SK-N-SH (cell line): ENCODE measurements around the gene LIMS1. TPM values are rescaled to one million over a fixed set of nuclear protein-coding genes. Genes with fewer than 3 reads are reported as not detected.

Experiments
- CTCF ChIA-PET: fragments of 300-600, 350-600 bp; formaldehyde crosslinking; extraction: SDS; loops from one replicate; lab custom pipeline; 2021; lab: Yijun Ruan, JAX
- POLR2A ChIA-PET: fragments of 350-600 bp; sonication (Branson Sonifier 250); formaldehyde crosslinking; extraction: SDS; loops from one replicate; lab custom pipeline; 2020; ENCODE audit warnings: antibody characterized with exemption, inconsistent platforms; lab: Yijun Ruan, JAX
- DNase-seq: peaks from one replicate; pipeline ENCODE4 v3.0.0; 2012
- H2AFZ ChIP-seq: fragments of 200-600 bp; sonication (generic); 2 replicates; pipeline ENCODE4 v1.8.1; 2016; ENCODE audit warnings: antibody characterized with exemption, mild to moderate bottlenecking, low read depth
- H3F3A ChIP-seq: fragments of 200-600 bp; sonication (generic); replicated peaks from 2 replicates; pipeline ENCODE3; 2016; ENCODE audit warnings: antibody characterized with exemption, mild to moderate bottlenecking; ENCODE audit not compliant: insufficient read depth
- H3K27ac ChIP-seq, 2 experiments: fragments of 200-500 bp in 1 of 2; fragments of 200-600 bp in 1 of 2; sonication (Bioruptor generic) in 1 of 2; sonication (generic), shearing (Covaris generic) in 1 of 2; 2 replicates each; pipeline versions ENCODE4 v1.5.1 to v1.6.1; 2014 to 2016; ENCODE audit warnings: low read depth in 2 of 2, inconsistent platforms in 1 of 2, low read length in 1 of 2, mild to moderate bottlenecking in 1 of 2, mixed read lengths in 1 of 2
- H3K27me3 ChIP-seq: fragments of 200-600 bp; sonication (generic), shearing (Covaris generic); 2 replicates; pipeline ENCODE4 v1.6.1; 2016; ENCODE audit warnings: mixed run types; ENCODE audit not compliant: insufficient read depth
- H3K36me3 ChIP-seq, 2 experiments: fragments of 200-500 bp in 1 of 2; fragments of 200-600 bp in 1 of 2; sonication (Bioruptor generic) in 1 of 2; sonication (generic) in 1 of 2; replicated peaks in 1 of 2; 2 replicates each; pipeline versions ENCODE3 to v1.5.1; 2014 to 2016; ENCODE audit warnings: low read length in 1 of 2, mild to moderate bottlenecking in 1 of 2; ENCODE audit not compliant: insufficient read depth in 2 of 2, control insufficient read depth in 1 of 2
- H3K4me1 ChIP-seq, 2 experiments: fragments of 200-500 bp in 1 of 2; fragments of 200-600 bp in 1 of 2; sonication (Bioruptor generic) in 1 of 2; sonication (generic), shearing (Covaris generic) in 1 of 2; 2 replicates each; pipeline versions ENCODE4 v1.5.1 to v1.6.1; 2014 to 2016; ENCODE audit warnings: low read depth in 1 of 2, low read length in 1 of 2, mixed run types in 1 of 2; ENCODE audit not compliant: insufficient read depth in 2 of 2, control insufficient read depth in 1 of 2
- H3K4me2 ChIP-seq: fragments of 200-600 bp; sonication (generic), shearing (Covaris generic); 2 replicates; pipeline ENCODE4 v1.6.1; 2017; ENCODE audit warnings: mixed run types
- H3K4me3 ChIP-seq, 2 experiments: fragments of 200-500 bp in 1 of 2; fragments of 200-600 bp in 1 of 2; sonication (Bioruptor generic) in 1 of 2; sonication (generic), shearing (Covaris generic) in 1 of 2; 2 replicates each; pipeline versions ENCODE4 v1.5.1 to v1.8.1; 2014 to 2016; ENCODE audit warnings: low read depth in 2 of 2, inconsistent platforms in 1 of 2, low read length in 1 of 2, mild to moderate bottlenecking in 1 of 2, mixed read lengths in 1 of 2, moderate library complexity in 1 of 2
- H3K79me2 ChIP-seq: fragments of 200-600 bp; sonication (generic); 2 replicates; pipeline ENCODE4 v1.8.1; 2017; ENCODE audit warnings: mild to moderate bottlenecking; ENCODE audit not compliant: insufficient read depth
- H3K9ac ChIP-seq: fragments of 200-600 bp; sonication (generic); 2 replicates; pipeline ENCODE4 v1.6.1; 2017; ENCODE audit warnings: mixed run types
- H3K9me2 ChIP-seq: fragments of 200-600 bp; sonication (generic); 2 replicates; pipeline ENCODE4 v1.6.1; 2017; ENCODE audit warnings: mixed run types
- H3K9me3 ChIP-seq: fragments of 200-600 bp; sonication (generic); 2 replicates; pipeline ENCODE4 v1.6.1; 2017; ENCODE audit warnings: mixed run types, mild to moderate bottlenecking, moderate library complexity
- H4K20me1 ChIP-seq: fragments of 200-600 bp; sonication (generic); 2 replicates; pipeline ENCODE4 v1.6.1; 2017; ENCODE audit warnings: mild to moderate bottlenecking, mixed run types; ENCODE audit not compliant: insufficient read depth
- CHD2 ChIP-seq: fragments of 150-350 bp; IDR thresholded peaks from 2 replicates; pipeline ENCODE4 v1.6.1; 2018; ENCODE audit warnings: low read length; ENCODE audit not compliant: partially characterized antibody
- ELF1 ChIP-seq: IDR thresholded peaks from 2 replicates; pipeline ENCODE4 v1.4.0; 2012
- EP300 ChIP-seq, 2 experiments: IDR thresholded peaks; 2 replicates each; pipeline versions ENCODE4 v1.4.0 to v1.6.1; 2012; ENCODE audit warnings: borderline replicate concordance in 1 of 2, low read depth in 1 of 2, low read length in 1 of 2
- FOXM1 ChIP-seq: IDR thresholded peaks from 2 replicates; pipeline ENCODE4 v1.4.0; 2012; ENCODE audit warnings: low read depth, mild to moderate bottlenecking
- GABPA ChIP-seq: IDR thresholded peaks from 2 replicates; pipeline ENCODE4 v1.4.0; 2012; ENCODE audit warnings: low read depth, mild to moderate bottlenecking
- GATA2 ChIP-seq: sonication (generic); formaldehyde crosslinking; IDR thresholded peaks from 2 replicates; pipeline ENCODE4 v1.5.0; 2020; ENCODE audit warnings: mild to moderate bottlenecking, missing genetic modification reagents
- JUND ChIP-seq: IDR thresholded peaks from 2 replicates; pipeline ENCODE4 v1.4.0; 2012
- MXI1 ChIP-seq: IDR thresholded peaks from 2 replicates; pipeline ENCODE4 v1.6.1; 2012; ENCODE audit warnings: mild to moderate bottlenecking, low read depth, low read length, improper control_type of control experiment
- POLR2AphosphoS5 ChIP-seq: IDR thresholded peaks from 2 replicates; pipeline ENCODE4 v1.6.1; 2012; ENCODE audit warnings: low read depth, low read length
- RAD21 ChIP-seq: IDR thresholded peaks from 2 replicates; pipeline ENCODE4 v1.6.1; 2012; ENCODE audit warnings: mild to moderate bottlenecking, low read length
- RCOR1 ChIP-seq: fragments of 150-350 bp; IDR thresholded peaks from 2 replicates; pipeline ENCODE4 v1.6.1; 2017; ENCODE audit warnings: antibody characterized with exemption, low read length
- RXRA ChIP-seq: IDR thresholded peaks from 2 replicates; pipeline ENCODE4 v1.4.0; 2012; ENCODE audit warnings: low read depth, mild to moderate bottlenecking, borderline replicate concordance
- SIN3A ChIP-seq: IDR thresholded peaks from 2 replicates; pipeline ENCODE4 v1.6.1; 2012; ENCODE audit warnings: low read depth, mild to moderate bottlenecking, low read length, moderate library complexity, borderline replicate concordance
- SMC3 ChIP-seq: IDR thresholded peaks from 2 replicates; pipeline ENCODE4 v1.6.1; 2012; ENCODE audit warnings: low read depth, low read length, improper control_type of control experiment
- TEAD4 ChIP-seq: IDR thresholded peaks from 2 replicates; pipeline ENCODE4 v1.4.0; 2012; ENCODE audit warnings: mild to moderate bottlenecking, borderline replicate concordance; ENCODE audit not compliant: insufficient read depth
- YY1 ChIP-seq: IDR thresholded peaks from 2 replicates; pipeline ENCODE4 v1.4.0; 2012; ENCODE audit warnings: low read depth, mild to moderate bottlenecking
- WGBS: methylation state at CpG from one replicate; pipeline ENCODE4 v1.1.6; 2017; ENCODE audit warnings: low lambda C conversion rate; 5-methylcytosine and 5-hydroxymethylcytosine counted together
- polyA plus RNA-seq, 3 experiments: library from polyadenylated mRNA; depleted of rRNA; stranded (reverse); fragments of >200 nt; gene quantifications; 2 replicates each; pipeline ENCODE4 v1.2.3, GENCODE V29; 2012
- TF ChIP-seq, protein P1 (sequence below): IDR thresholded peaks from 2 replicates; pipeline ENCODE4 v1.4.0; 2012; ENCODE audit warnings: low read depth, borderline replicate concordance
- TF ChIP-seq, protein P2 (sequence below): IDR thresholded peaks from 2 replicates; pipeline ENCODE4 v1.6.1; 2012; ENCODE audit warnings: mild to moderate bottlenecking, low read depth, low read length, moderate library complexity
- TF ChIP-seq, protein P3 (sequence below): fragments of 150-350 bp; IDR thresholded peaks from 2 replicates; pipeline ENCODE4 v1.6.1; 2016; ENCODE audit warnings: mild to moderate bottlenecking, low read depth, low read length
- TF ChIP-seq, protein P4 (sequence below): IDR thresholded peaks from 2 replicates; pipeline ENCODE4; 2012

Gene LIMS1
- polyA plus RNA-seq, 1 of the 3 experiments (the other 2 are of a cell fraction), result 123 TPM

DNA sequence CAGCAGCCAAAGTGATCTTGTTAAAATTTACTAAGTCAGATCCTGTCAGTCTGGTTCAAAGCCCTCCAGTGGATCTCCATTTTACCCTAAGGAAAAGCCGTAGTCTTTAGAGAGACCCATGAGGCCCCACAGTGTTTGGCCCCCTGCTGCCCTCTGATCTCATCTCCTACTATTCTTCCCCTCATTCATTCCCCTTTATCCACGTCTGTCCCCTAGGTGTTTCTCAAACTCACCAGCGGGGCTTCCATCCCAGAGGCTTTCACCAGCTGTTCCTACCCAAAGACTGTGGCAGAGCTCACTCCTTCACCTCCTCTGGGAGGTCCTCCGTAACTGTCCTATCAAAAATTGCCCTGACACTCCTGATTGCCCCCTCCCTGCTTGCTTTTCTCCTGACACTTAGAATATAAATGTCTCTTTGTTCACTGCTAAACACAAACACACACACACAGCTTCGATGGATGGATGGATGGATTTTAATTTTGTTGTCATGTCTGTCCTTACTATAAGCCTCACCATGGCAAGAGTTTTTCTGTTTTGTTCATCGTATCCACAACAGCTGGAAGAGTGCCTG, 26.1 kb downstream of the LIMS1 start:
- Histone ChIP-seq H3K4me2 (no peak overlapping the region), H3K9ac (no peak overlapping the region), H3K4me1 (peaks cover 0 to 3% of the 10 kb centered on the region in 2 experiments; a peak in 1 of 4 replicates), H3F3A (peaks cover 4% of the 10 kb centered on the region), H3K4me3 (no peak overlapping the region), H3K27ac (no peak overlapping the region), H3K36me3 (peaks cover 0 to 15% of the 10 kb centered on the region in 2 experiments), H4K20me1 (peaks cover 39% of the 10 kb centered on the region), H2AFZ (no peak overlapping the region), H3K9me3 (no peaks in the 10 kb centered on the region), H3K79me2 (peaks cover 93% of the 10 kb centered on the region), H3K9me2 (no peaks in the 10 kb centered on the region), H3K27me3 (no peaks in the 10 kb centered on the region)
- DNase-seq, result no peak
- 96% methylated on average over 6 of the region's 6 CpGs for WGBS
- no peak for TF ChIP-seq RXRA
- no peak for TF ChIP-seq ELF1
- no peak for TF ChIP-seq RCOR1
- no peak for TF ChIP-seq GABPA
- no peak for TF ChIP-seq SMC3
- no peak for TF ChIP-seq TEAD4
- POLR2A ChIA-PET, result no interaction called here
- CTCF ChIA-PET, result interaction anchor here (0.6 to 1.1 kb wide), 2 partner anchors 16 to 76 kb away, joined by 3 read pairs; no protein-coding TSS in a partner anchor

DNA sequence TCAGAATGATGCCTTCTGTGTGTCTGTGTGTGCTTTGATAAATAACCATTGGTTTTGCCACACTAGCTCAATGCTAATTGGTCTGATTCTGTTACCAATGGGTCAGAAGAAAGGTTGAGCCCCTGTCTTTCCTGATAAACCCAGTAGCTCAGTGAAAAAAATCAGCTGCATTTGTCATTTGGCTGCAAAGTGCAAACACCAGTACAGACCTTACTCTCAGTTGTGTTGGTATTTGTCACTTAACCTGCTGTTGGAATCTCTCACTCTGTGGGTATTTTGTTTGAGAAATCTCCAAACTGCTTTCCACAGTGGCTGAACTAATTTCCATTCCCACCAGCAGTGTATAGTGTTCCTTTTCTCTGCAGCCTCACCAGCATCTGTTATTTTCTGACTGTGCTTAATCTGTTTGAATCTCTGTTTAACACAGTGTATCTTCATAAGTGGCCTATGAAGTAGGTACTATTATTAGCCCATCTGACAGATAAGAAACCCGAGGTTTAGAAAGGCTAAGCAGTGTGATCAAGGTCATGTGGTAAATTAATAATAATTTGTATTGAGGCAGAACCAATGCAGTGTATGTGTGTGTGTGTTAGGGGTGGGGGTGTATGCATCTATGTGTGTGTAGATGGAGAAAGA, 26.7 kb downstream of the LIMS1 start:
- WGBS, result 43% methylated on average over 1 of the region's 1 CpG
- Histone ChIP-seq H3K4me1 (peaks cover 0 to 3% of the 10 kb centered on the region in 2 experiments; a peak in 1 of 4 replicates), H4K20me1 (peaks cover 35% of the 10 kb centered on the region), H3K4me2 (no peak overlapping the region), H3F3A (peaks cover 4% of the 10 kb centered on the region), H3K4me3 (no peak overlapping the region), H3K27ac (no peak overlapping the region), H3K36me3 (peaks cover 0 to 15% of the 10 kb centered on the region in 2 experiments), H3K79me2 (peaks cover 93% of the 10 kb centered on the region), H3K9me2 (no peaks in the 10 kb centered on the region), H2AFZ (no peak overlapping the region), H3K27me3 (no peaks in the 10 kb centered on the region), H3K9ac (no peak overlapping the region), H3K9me3 (no peaks in the 10 kb centered on the region)
- ChIA-PET POLR2A (no interaction called here), CTCF (interaction anchor here (0.6 to 1.1 kb wide), 2 partner anchors 15 to 76 kb away, joined by 3 read pairs; no protein-coding TSS in a partner anchor)
- no peak for DNase-seq
- TF ChIP-seq, protein P1, sequence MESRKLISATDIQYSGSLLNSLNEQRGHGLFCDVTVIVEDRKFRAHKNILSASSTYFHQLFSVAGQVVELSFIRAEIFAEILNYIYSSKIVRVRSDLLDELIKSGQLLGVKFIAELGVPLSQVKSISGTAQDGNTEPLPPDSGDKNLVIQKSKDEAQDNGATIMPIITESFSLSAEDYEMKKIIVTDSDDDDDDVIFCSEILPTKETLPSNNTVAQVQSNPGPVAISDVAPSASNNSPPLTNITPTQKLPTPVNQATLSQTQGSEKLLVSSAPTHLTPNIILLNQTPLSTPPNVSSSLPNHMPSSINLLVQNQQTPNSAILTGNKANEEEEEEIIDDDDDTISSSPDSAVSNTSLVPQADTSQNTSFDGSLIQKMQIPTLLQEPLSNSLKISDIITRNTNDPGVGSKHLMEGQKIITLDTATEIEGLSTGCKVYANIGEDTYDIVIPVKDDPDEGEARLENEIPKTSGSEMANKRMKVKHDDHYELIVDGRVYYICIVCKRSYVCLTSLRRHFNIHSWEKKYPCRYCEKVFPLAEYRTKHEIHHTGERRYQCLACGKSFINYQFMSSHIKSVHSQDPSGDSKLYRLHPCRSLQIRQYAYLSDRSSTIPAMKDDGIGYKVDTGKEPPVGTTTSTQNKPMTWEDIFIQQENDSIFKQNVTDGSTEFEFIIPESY, result no peak
- no peak for TF ChIP-seq GABPA
- no peak for TF ChIP-seq FOXM1
- TF ChIP-seq, protein P2, sequence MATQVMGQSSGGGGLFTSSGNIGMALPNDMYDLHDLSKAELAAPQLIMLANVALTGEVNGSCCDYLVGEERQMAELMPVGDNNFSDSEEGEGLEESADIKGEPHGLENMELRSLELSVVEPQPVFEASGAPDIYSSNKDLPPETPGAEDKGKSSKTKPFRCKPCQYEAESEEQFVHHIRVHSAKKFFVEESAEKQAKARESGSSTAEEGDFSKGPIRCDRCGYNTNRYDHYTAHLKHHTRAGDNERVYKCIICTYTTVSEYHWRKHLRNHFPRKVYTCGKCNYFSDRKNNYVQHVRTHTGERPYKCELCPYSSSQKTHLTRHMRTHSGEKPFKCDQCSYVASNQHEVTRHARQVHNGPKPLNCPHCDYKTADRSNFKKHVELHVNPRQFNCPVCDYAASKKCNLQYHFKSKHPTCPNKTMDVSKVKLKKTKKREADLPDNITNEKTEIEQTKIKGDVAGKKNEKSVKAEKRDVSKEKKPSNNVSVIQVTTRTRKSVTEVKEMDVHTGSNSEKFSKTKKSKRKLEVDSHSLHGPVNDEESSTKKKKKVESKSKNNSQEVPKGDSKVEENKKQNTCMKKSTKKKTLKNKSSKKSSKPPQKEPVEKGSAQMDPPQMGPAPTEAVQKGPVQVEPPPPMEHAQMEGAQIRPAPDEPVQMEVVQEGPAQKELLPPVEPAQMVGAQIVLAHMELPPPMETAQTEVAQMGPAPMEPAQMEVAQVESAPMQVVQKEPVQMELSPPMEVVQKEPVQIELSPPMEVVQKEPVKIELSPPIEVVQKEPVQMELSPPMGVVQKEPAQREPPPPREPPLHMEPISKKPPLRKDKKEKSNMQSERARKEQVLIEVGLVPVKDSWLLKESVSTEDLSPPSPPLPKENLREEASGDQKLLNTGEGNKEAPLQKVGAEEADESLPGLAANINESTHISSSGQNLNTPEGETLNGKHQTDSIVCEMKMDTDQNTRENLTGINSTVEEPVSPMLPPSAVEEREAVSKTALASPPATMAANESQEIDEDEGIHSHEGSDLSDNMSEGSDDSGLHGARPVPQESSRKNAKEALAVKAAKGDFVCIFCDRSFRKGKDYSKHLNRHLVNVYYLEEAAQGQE, result no peak
- no peak for TF ChIP-seq YY1
- TF ChIP-seq MXI1, result no peak
- TF ChIP-seq EP300 (IDR thresholded peaks at IDR 0.05; ENCODE audit: borderline replicate concordance in 1 of 2, low read depth in 1 of 2, low read length in 1 of 2), result no peak
- TF ChIP-seq, protein P3, sequence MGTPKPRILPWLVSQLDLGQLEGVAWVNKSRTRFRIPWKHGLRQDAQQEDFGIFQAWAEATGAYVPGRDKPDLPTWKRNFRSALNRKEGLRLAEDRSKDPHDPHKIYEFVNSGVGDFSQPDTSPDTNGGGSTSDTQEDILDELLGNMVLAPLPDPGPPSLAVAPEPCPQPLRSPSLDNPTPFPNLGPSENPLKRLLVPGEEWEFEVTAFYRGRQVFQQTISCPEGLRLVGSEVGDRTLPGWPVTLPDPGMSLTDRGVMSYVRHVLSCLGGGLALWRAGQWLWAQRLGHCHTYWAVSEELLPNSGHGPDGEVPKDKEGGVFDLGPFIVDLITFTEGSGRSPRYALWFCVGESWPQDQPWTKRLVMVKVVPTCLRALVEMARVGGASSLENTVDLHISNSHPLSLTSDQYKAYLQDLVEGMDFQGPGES, result no peak
- no peak for TF ChIP-seq CHD2
- no peak for TF ChIP-seq RXRA
- TF ChIP-seq RAD21, result no peak
- no peak for TF ChIP-seq SIN3A
- no peak for TF ChIP-seq POLR2AphosphoS5
- no peak for TF ChIP-seq JUND
- TF ChIP-seq, protein P4, sequence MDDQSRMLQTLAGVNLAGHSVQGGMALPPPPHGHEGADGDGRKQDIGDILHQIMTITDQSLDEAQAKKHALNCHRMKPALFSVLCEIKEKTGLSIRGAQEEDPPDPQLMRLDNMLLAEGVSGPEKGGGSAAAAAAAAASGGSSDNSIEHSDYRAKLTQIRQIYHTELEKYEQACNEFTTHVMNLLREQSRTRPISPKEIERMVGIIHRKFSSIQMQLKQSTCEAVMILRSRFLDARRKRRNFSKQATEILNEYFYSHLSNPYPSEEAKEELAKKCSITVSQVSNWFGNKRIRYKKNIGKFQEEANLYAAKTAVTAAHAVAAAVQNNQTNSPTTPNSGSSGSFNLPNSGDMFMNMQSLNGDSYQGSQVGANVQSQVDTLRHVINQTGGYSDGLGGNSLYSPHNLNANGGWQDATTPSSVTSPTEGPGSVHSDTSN, result no peak
- no peak for TF ChIP-seq SMC3
- no peak for TF ChIP-seq GATA2 (CRISPR knock-in tag)
